H1 (cell line): ENCODE data around the gene CRTAP.

Experiments
- ATF2 ChIP-seq: IDR thresholded peaks from 2 replicates; pipeline ENCODE4 v1.6.1; 2012; ENCODE audit warnings: low read length, inconsistent platforms
- ATF3 ChIP-seq: IDR thresholded peaks from 2 replicates; pipeline ENCODE4 v1.6.1; 2011; ENCODE audit warnings: low read depth, mild to moderate bottlenecking, low read length; ENCODE audit not compliant: insufficient read depth
- CBX8 ChIP-seq: fragments of 300-800, 300-1000 bp; sonication (generic); IDR thresholded peaks from 2 replicates; pipeline ENCODE4 v1.7.1; 2016; ENCODE audit warnings: low read depth, low read length, borderline replicate concordance
- CREB1 ChIP-seq: IDR thresholded peaks from 2 replicates; pipeline ENCODE4 v1.6.1; 2012; ENCODE audit warnings: inconsistent platforms
- CTCF ChIP-seq, 3 experiments: IDR thresholded peaks; 1 replicate in 2 of 3; 2 replicates in 1 of 3; pipeline versions ENCODE4 v1.5.1 to v1.6.1; 2011; ENCODE audit warnings: low read length in 3 of 3, mild to moderate bottlenecking in 3 of 3, inconsistent platforms in 2 of 3, low read depth in 1 of 3, moderate library complexity in 1 of 3; ENCODE audit not compliant: insufficient read depth in 1 of 3; ENCODE audit errors: control extremely low read depth in 1 of 3
- GABPA ChIP-seq: IDR thresholded peaks from 2 replicates; pipeline ENCODE4 v1.6.1; 2011; ENCODE audit warnings: mild to moderate bottlenecking, low read length, moderate library complexity, borderline replicate concordance; ENCODE audit not compliant: insufficient read depth
- KDM1A ChIP-seq: fragments of 200-600, 300-600 bp; sonication (generic); IDR thresholded peaks from 2 replicates; pipeline ENCODE4 v1.7.1; 2016; ENCODE audit warnings: mild to moderate bottlenecking, low read length, borderline replicate concordance
- MAX ChIP-seq: IDR thresholded peaks from 2 replicates; pipeline ENCODE4 v1.6.1; 2012; ENCODE audit warnings: inconsistent platforms
- NRF1 ChIP-seq: IDR thresholded peaks from 2 replicates; pipeline ENCODE4 v1.6.1; 2011; ENCODE audit warnings: mild to moderate bottlenecking, low read depth, low read length, improper control_type of control experiment
- POLR2A ChIP-seq, 2 experiments: IDR thresholded peaks; 1 replicate in 1 of 2; 2 replicates in 1 of 2; pipeline ENCODE4 v1.6.1; 2011; ENCODE audit warnings: low read depth in 2 of 2, low read length in 2 of 2, mild to moderate bottlenecking in 2 of 2; ENCODE audit errors: control extremely low read depth in 1 of 2
- SIN3A ChIP-seq, 2 experiments: IDR thresholded peaks in 1 of 2; conservative IDR thresholded peaks in 1 of 2; 2 replicates each; pipeline ENCODE4 v1.6.1; 2011 to 2012; ENCODE audit warnings: low read length in 2 of 2, improper control_type of control experiment in 1 of 2, low read depth in 1 of 2, mild to moderate bottlenecking in 1 of 2
- ZNF274 ChIP-seq: IDR thresholded peaks from 2 replicates; pipeline ENCODE4 v1.7.0; 2012; ENCODE audit warnings: low read length, borderline replicate concordance; ENCODE audit errors: extremely low read depth

- TF ChIP-seq CTCF (IDR thresholded peaks at IDR 0.05; ENCODE audit: control extremely low read depth in 1 of 3, insufficient read depth in 1 of 3, low read depth in 1 of 3, low read length in 3 of 3) (no peak), POLR2A (IDR thresholded peaks at IDR 0.05; ENCODE audit: control extremely low read depth in 1 of 2, low read depth in 2 of 2, low read length in 2 of 2) (no peak), NRF1 (no peak), ZNF274 (no peak), SIN3A (conservative IDR thresholded peaks at IDR 0.05 in 1 of 2, IDR thresholded peaks at IDR 0.05 in 1 of 2; ENCODE audit: low read depth in 1 of 2, low read length in 2 of 2) (no peak), ATF2 (no peak), ATF3 (no peak), CREB1 (no peak), KDM1A (no peak), GABPA (no peak), MAX (no peak), CBX8 (no peak)
Observed at GRCh38 chr3:33184863-33185262, 71.0 kb downstream of the CRTAP start.
